Fibroblast of lung (primary cell): ENCODE data around the gene LRRC71. TPM values are rescaled to one million over a fixed set of nuclear protein-coding genes. Genes with fewer than 3 reads are reported as not detected.

ENCODE experiments used
- DNase-seq, 2 donors: peaks; one replicate each; pipeline versions ENCODE4 v3.0.0 to v3.0.0-alpha.2; 2010; ENCODE audit warnings: low read depth in 2 of 2
- H2AFZ ChIP-seq: 2 replicates; pipeline ENCODE4 v1.5.1; 2012; ENCODE audit warnings: low read length, control low read depth, inconsistent platforms
- H3K27ac ChIP-seq: 2 replicates; pipeline ENCODE4 v1.5.1; 2011; ENCODE audit warnings: low read length, control low read depth; ENCODE audit not compliant: insufficient read depth
- H3K27me3 ChIP-seq: 2 replicates; pipeline ENCODE4 v1.5.1; 2011; ENCODE audit warnings: mild to moderate bottlenecking, low read length; ENCODE audit not compliant: control insufficient read depth, insufficient read depth
- H3K36me3 ChIP-seq: 2 replicates; pipeline ENCODE4 v1.5.1; 2011; ENCODE audit warnings: low read length; ENCODE audit not compliant: control insufficient read depth, insufficient read depth
- H3K4me1 ChIP-seq: 2 replicates; pipeline ENCODE4 v1.5.1; 2011; ENCODE audit warnings: low read length; ENCODE audit not compliant: control insufficient read depth, insufficient read depth; ENCODE audit errors: extremely low read depth
- H3K4me2 ChIP-seq: 2 replicates; pipeline ENCODE4 v1.5.1; 2011; ENCODE audit warnings: low read length, control low read depth; ENCODE audit not compliant: insufficient read depth; ENCODE audit errors: extremely low read depth
- H3K4me3 ChIP-seq, 4 experiments: fragments of 200-600 bp in 1 of 4; sonication (generic) in 1 of 4; replicated peaks in 1 of 4; 2 replicates each; pipeline ENCODE4 v1.5.1; 2011 to 2016; ENCODE audit warnings: low read length in 4 of 4, low read depth in 3 of 4, mild to moderate bottlenecking in 3 of 4, control low read depth in 2 of 4, inconsistent platforms in 1 of 4, mixed read lengths in 1 of 4; ENCODE audit not compliant: insufficient read depth in 1 of 4; ENCODE audit errors: control extremely low read depth in 1 of 4
- H3K79me2 ChIP-seq: 2 replicates; pipeline ENCODE4 v1.5.1; 2012; ENCODE audit warnings: mild to moderate bottlenecking, low read length, inconsistent platforms; ENCODE audit not compliant: control insufficient read depth, insufficient read depth
- H3K9ac ChIP-seq: 2 replicates; pipeline ENCODE4 v1.5.1; 2011; ENCODE audit warnings: mild to moderate bottlenecking, low read length, control low read depth; ENCODE audit not compliant: insufficient read depth
- H3K9me3 ChIP-seq: 2 replicates; pipeline ENCODE4 v1.5.1; 2012; ENCODE audit warnings: low read depth, low read length; ENCODE audit not compliant: control insufficient read depth, insufficient read depth
- H4K20me1 ChIP-seq: 2 replicates; pipeline ENCODE4 v1.5.1; 2011; ENCODE audit warnings: low read length; ENCODE audit not compliant: control insufficient read depth, insufficient read depth; ENCODE audit errors: extremely low read depth
- EZH2 ChIP-seq: IDR thresholded peaks from 2 replicates; pipeline ENCODE4 v1.5.1; 2012; ENCODE audit warnings: low read length, control low read depth, mild to moderate bottlenecking; ENCODE audit errors: missing control alignments
- polyA minus RNA-seq: library from RNA; depleted of rRNA, polyadenylated mRNA; stranded (reverse); fragments of >200 nt; gene quantifications from 2 replicates; pipeline ENCODE4 v1.2.3, GENCODE V29; 2011; ENCODE audit warnings: low replicate concordance
- polyA plus RNA-seq, 2 donors: library from polyadenylated mRNA; depleted of rRNA in 1 of 2; stranded (reverse) in 1 of 2; unstranded in 1 of 2; fragments of >200 nt; gene quantifications; 2 replicates each; pipeline ENCODE4 v1.2.1, GENCODE V29; 2011 to 2012; ENCODE audit warnings: missing spikeins in 1 of 2
- total RNA-seq: library from RNA; depleted of rRNA; stranded (reverse); fragments of >200 nt; gene quantifications from 2 replicates; pipeline ENCODE4 v1.2.1, GENCODE V29; 2014
- TF ChIP-seq, protein P1 (sequence below), 2 donors: IDR thresholded peaks in 1 of 2; conservative IDR thresholded peaks in 1 of 2; 1 replicate in 1 of 2; 2 replicates in 1 of 2; pipeline ENCODE4 v1.5.1; 2011 to 2012; ENCODE audit warnings: low read length in 2 of 2, control low read depth in 1 of 2, inconsistent platforms in 1 of 2, low read depth in 1 of 2, mild to moderate bottlenecking in 1 of 2

The LRRC71 gene
- not detected in 2 replicates for total RNA-seq
- polyA plus RNA-seq: 0.16 and 1.8 TPM in 2 replicates
- 0.15 and 3.1 TPM in 2 replicates for polyA plus RNA-seq (2012)
- 0.30 and 0.35 TPM in 2 replicates for polyA minus RNA-seq

DNA sequence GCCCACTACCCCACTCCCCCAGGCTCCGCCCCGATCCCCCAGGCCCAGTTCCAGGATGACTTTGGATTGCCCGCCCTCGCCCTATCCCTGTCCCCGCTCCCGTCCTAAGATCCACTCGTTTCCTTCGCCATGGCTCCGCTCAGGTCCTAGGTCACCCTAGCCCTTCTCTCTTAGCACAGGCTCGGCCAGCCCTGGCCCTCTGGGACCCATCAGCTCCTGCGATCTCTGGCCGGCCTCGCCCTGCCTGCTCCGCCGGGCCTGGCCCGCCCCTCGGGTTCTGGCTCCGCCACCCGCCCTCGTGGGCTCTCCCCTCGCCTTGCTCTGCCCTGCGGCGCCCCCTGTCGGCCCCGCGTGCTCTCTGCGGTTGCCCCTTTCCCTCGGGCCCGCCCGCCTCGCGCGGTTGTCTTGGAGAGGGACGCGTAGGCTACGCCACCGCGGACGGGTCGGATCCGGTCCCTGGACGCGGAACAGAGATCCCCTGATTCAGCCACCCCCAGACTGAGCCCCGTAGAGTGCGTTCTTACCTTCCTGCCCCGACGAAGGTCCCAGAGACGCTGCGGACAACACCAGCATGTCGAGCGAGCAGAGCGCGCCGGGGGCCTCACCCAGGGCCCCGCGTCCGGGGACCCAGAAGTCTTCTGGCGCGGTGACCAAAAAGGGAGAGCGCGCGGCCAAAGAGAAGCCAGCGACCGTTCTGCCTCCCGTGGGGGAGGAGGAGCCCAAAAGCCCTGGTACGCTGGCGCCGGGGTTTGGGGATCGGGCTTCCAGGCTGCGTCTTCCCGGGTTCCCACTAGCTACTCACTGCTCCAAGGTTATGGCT is at the start of gene LRRC71:
Gene LRRC71, plus strand, starts transcription at position 400 of the 820 bp plus-strand sequence. Its CDS starts 172 bp downstream, at position 572.
- H3K9ac ChIP-seq: peak within 1 kb of the TSS; percentile 20
- H3K27me3 ChIP-seq: peaks cover 28% of the 10 kb centered on the region
- H3K27ac ChIP-seq: no peak within 1 kb of the TSS
- H2AFZ ChIP-seq: peak within 1 kb of the TSS; percentile 41
- peaks cover 5% of the 10 kb centered on the region for H3K4me1 ChIP-seq
- H3K79me2 ChIP-seq: no peaks in the 10 kb centered on the region
- no peaks in the 10 kb centered on the region for H4K20me1 ChIP-seq
- H3K36me3 ChIP-seq: peaks cover 5% of the 10 kb centered on the region
- H3K9me3 ChIP-seq: no peaks in the 10 kb centered on the region
- TF ChIP-seq EZH2: no peak
- TF ChIP-seq, protein P1, sequence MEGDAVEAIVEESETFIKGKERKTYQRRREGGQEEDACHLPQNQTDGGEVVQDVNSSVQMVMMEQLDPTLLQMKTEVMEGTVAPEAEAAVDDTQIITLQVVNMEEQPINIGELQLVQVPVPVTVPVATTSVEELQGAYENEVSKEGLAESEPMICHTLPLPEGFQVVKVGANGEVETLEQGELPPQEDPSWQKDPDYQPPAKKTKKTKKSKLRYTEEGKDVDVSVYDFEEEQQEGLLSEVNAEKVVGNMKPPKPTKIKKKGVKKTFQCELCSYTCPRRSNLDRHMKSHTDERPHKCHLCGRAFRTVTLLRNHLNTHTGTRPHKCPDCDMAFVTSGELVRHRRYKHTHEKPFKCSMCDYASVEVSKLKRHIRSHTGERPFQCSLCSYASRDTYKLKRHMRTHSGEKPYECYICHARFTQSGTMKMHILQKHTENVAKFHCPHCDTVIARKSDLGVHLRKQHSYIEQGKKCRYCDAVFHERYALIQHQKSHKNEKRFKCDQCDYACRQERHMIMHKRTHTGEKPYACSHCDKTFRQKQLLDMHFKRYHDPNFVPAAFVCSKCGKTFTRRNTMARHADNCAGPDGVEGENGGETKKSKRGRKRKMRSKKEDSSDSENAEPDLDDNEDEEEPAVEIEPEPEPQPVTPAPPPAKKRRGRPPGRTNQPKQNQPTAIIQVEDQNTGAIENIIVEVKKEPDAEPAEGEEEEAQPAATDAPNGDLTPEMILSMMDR (conservative IDR thresholded peaks at IDR 0.05 in 1 of 2, IDR thresholded peaks at IDR 0.05 in 1 of 2; ENCODE audit: low read depth in 1 of 2, low read length in 2 of 2): peak; percentile 68 to 74
- peak within 1 kb of the TSS; percentile 72 for H3K4me2 ChIP-seq
- peak within 1 kb of the TSS in 3 of 4 experiments; percentile 24 to 30 (median 24) for H3K4me3 ChIP-seq
- peak; percentile 62 to 77 for DNase-seq

DNA sequence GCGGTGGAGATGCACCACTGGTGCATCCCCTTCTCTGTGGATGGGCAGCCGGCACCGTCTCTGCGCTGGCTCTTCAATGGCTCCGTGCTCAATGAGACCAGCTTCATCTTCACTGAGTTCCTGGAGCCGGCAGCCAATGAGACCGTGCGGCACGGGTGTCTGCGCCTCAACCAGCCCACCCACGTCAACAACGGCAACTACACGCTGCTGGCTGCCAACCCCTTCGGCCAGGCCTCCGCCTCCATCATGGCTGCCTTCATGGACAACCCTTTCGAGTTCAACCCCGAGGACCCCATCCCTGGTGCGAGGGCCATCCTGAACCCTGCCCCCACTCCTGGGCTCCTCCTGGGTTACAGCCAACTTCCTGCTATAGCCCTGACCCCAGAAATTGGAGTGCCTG is 46.8 kb upstream of the LRRC71 start:
- Histone ChIP-seq H3K79me2 (no peaks in the 10 kb centered on the region), H3K9ac (no peak overlapping the region), H4K20me1 (no peaks in the 10 kb centered on the region), H2AFZ (no peak overlapping the region), H3K9me3 (no peaks in the 10 kb centered on the region), H3K27ac (no peak overlapping the region), H3K4me2 (no peak overlapping the region), H3K4me1 (peaks cover 4% of the 10 kb centered on the region), H3K27me3 (peaks cover 20% of the 10 kb centered on the region), H3K36me3 (no peaks in the 10 kb centered on the region), H3K4me3 (no peak overlapping the region)
- DNase-seq: no peak
- TF ChIP-seq, protein P1 (conservative IDR thresholded peaks at IDR 0.05 in 1 of 2, IDR thresholded peaks at IDR 0.05 in 1 of 2; ENCODE audit: low read depth in 1 of 2, low read length in 2 of 2): no peak
- TF ChIP-seq EZH2: no peak

DNA sequence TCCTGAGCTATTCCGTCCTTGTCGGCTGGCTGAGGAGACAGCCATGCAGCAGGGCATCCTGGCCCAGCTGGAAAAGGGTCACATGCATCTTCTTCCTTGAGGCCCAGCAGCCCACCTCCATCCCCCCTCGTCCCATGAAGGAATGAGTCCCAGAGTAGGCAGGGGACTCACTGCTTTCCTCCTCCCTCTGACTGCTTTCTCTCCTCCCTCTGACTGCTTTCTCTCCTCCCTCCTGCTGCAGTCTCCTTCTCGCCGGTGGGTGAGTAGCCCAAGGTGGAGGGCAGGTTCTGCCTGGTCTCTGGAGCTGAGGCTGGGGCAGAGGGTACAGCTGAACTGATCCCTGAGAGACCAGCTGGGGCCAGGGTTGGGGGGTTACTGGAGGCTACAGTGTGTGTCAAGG is 46.3 kb upstream of the LRRC71 start:
- Histone ChIP-seq H3K79me2 (no peaks in the 10 kb centered on the region), H4K20me1 (no peaks in the 10 kb centered on the region), H2AFZ (no peak overlapping the region), H3K4me3 (no peak overlapping the region), H3K36me3 (no peaks in the 10 kb centered on the region), H3K9me3 (no peaks in the 10 kb centered on the region), H3K4me2 (no peak overlapping the region), H3K4me1 (peaks cover 4% of the 10 kb centered on the region), H3K9ac (no peak overlapping the region), H3K27ac (no peak overlapping the region), H3K27me3 (peaks cover 25% of the 10 kb centered on the region)
- no peak for TF ChIP-seq EZH2
- TF ChIP-seq, protein P1 (conservative IDR thresholded peaks at IDR 0.05 in 1 of 2, IDR thresholded peaks at IDR 0.05 in 1 of 2; ENCODE audit: low read depth in 1 of 2, low read length in 2 of 2): no peak
- no peak for DNase-seq
